Activated naive CD4-positive, alpha-beta T cell treated with anti-CD3 and anti-CD28 coated beads, Interleukin-2, amount 50 U/mL, for 24 hours (primary cell): ENCODE results near the gene ELOVL6.

Experiments used
- H3K27ac Mint-ChIP-seq: one replicate; pipeline ENCODE4 v1.8.0; 2021; ENCODE audit warnings: mild to moderate bottlenecking, mixed read lengths
- H3K27me3 Mint-ChIP-seq: one replicate; pipeline ENCODE4 v1.8.0; 2021; ENCODE audit warnings: mixed read lengths
- H3K36me3 Mint-ChIP-seq: one replicate; pipeline ENCODE4 v1.8.0; 2021; ENCODE audit warnings: mixed read lengths
- H3K4me1 Mint-ChIP-seq: one replicate; pipeline ENCODE4 v1.8.0; 2021; ENCODE audit warnings: mixed read lengths
- H3K4me3 Mint-ChIP-seq: one replicate; pipeline ENCODE4 v1.8.0; 2021; ENCODE audit warnings: mild to moderate bottlenecking, mixed read lengths
- H3K9me3 Mint-ChIP-seq: one replicate; pipeline ENCODE4 v1.8.0; 2021; ENCODE audit warnings: mixed read lengths

Gene ELOVL6

DNA sequence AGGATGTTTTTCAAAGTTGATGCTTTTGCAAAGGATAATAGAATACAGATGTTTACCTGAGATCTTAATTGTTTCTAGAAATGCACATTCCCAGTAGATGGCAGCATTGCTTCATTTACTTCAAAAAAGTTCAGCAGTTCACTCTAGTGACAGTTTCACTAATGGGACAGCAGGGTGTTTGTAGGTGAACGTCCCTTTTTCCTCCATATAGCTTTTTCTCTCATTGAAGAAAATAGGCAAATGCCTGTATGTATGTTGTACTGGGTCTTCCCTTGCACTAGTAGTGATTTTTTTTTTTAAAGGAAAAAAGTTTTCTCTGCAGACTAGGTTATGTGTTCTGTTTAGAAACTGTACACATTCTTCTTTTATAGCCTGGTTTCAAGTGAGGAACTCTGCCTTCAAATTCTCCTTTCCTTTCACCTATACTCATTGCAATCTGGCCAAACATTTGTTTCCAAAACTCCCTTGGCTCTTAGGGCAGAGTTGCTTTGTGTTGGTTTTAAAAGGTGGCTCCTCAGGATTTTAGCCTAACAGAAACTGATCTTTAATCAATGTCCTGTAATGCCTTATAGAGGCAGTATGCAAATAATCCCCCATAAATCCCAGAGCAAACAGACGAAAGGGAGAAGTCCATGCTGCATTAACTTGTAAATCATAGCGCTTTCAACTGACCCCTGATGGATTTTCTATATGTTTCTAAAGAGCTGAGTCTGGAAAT lies 199.4 kb downstream of the ELOVL6 start:
- no peaks in the 10 kb centered on the region for H3K9me3 Mint-ChIP-seq
- H3K36me3 Mint-ChIP-seq: no peaks in the 10 kb centered on the region
- H3K4me3 Mint-ChIP-seq: no peak overlapping the region
- no peaks in the 10 kb centered on the region for H3K4me1 Mint-ChIP-seq
- H3K27me3 Mint-ChIP-seq: peaks cover 3% of the 10 kb centered on the region
- H3K27ac Mint-ChIP-seq: no peak overlapping the region

DNA sequence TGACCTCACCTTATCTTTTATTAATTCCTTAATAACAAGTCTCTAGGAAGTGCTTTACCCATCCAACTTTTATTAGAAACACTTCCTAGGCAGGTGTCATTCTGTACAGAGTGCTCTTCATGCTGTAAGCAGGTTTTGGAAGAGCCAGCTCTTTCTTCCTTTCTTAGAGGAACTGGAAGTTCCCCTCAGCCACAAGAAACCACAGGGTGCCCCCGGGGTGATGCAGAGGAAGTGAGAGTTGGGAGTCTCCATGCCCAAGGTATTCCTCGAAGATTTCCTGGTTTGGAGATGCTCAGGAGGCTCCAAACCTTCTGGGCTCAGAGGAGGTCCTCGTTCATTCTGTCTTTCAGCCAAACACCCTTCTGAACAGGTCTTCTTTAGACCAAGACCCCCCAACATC lies 201.9 kb downstream of the ELOVL6 start:
- Mint-ChIP-seq H3K27me3 (peaks cover 7% of the 10 kb centered on the region), H3K9me3 (no peaks in the 10 kb centered on the region), H3K4me3 (no peak overlapping the region), H3K36me3 (no peaks in the 10 kb centered on the region), H3K4me1 (no peaks in the 10 kb centered on the region), H3K27ac (no peak overlapping the region)
